K562 (cell line): Measurements from ENCODE around the gene FMN1. TPM values are rescaled to one million over a fixed set of nuclear protein-coding genes. Genes with fewer than 3 reads are reported as not detected.

Experiments used
- ATAC-seq: fragments of 200-7000 bp; cut with Tn5 transposase; 3 replicates; pipeline ENCODE4 v1.9.1; 2020; ENCODE audit warnings: moderate library complexity
- BruUV-seq: library from RNA; stranded (reverse); fragments of 400-500 nt; replicated peaks from 2 replicates; lab custom pipeline; 2021; lab: Mats Ljungman, UMichigan
- CTCF ChIA-PET: fragments of 300-600 bp; formaldehyde crosslinking; extraction: SDS; loops from one replicate; lab custom pipeline; 2021; ENCODE audit warnings: low intra/inter-chr PET ratio; lab: Yijun Ruan, JAX
- POLR2A ChIA-PET: fragments of 300-600, 350-650 bp; sonication (Branson Sonifier 250); formaldehyde crosslinking; extraction: SDS; loops from one replicate; lab custom pipeline; 2021; ENCODE audit warnings: antibody characterized with exemption, inconsistent platforms; lab: Yijun Ruan, JAX
- DNase-seq, 4 experiments: peaks; one replicate each; pipeline versions ENCODE4 v3.0.0 to v3.0.0-alpha.2; 2011 to 2018; ENCODE audit warnings: low spot score in 3 of 4, mixed read lengths in 3 of 4; ENCODE audit errors: extremely low read depth in 1 of 4
- FAIRE-seq: peaks from 2 replicates; lab custom pipeline; 2011; peaks lifted over from hg19 to GRCh38; lab: Jason Lieb, UNC
- H2AFZ ChIP-seq: 2 replicates; pipeline ENCODE4 v1.6.0; 2011; ENCODE audit warnings: low read depth, low read length, control low read depth, inconsistent platforms
- H3K27ac ChIP-seq: fragments of 200-600 bp; 3 replicates; pipeline ENCODE4 v1.8.0; 2011; ENCODE audit warnings: low read depth, mild to moderate bottlenecking, control low read depth, inconsistent platforms, low read length, moderate library complexity, mixed read lengths; ENCODE audit errors: extremely low read depth
- H3K27me3 ChIP-seq, 2 experiments: fragments of 300-600 bp in 1 of 2; 2 replicates in 1 of 2; 3 replicates in 1 of 2; pipeline versions ENCODE4 v1.6.0 to v1.8.0; 2011; ENCODE audit warnings: inconsistent platforms in 2 of 2, low read length in 2 of 2, mild to moderate bottlenecking in 1 of 2, mixed read lengths in 1 of 2, moderate library complexity in 1 of 2; ENCODE audit not compliant: control insufficient read depth in 2 of 2, insufficient read depth in 2 of 2
- H3K36me3 ChIP-seq: fragments of 300-600 bp; 3 replicates; pipeline ENCODE4 v1.8.0; 2011; ENCODE audit warnings: mild to moderate bottlenecking, low read length, inconsistent platforms; ENCODE audit not compliant: control insufficient read depth, insufficient read depth
- H3K4me1 ChIP-seq, 2 experiments: fragments of 200-600 bp in 1 of 2; replicated peaks in 1 of 2; 2 replicates in 1 of 2; 3 replicates in 1 of 2; pipeline versions ENCODE4 v1.5.1 to v1.8.0; 2011; ENCODE audit warnings: inconsistent platforms in 2 of 2, low read length in 2 of 2, mild to moderate bottlenecking in 1 of 2, mixed read lengths in 1 of 2, moderate library complexity in 1 of 2; ENCODE audit not compliant: control insufficient read depth in 2 of 2, insufficient read depth in 2 of 2
- H3K4me2 ChIP-seq: 2 replicates; pipeline ENCODE4 v1.6.1; 2011; ENCODE audit warnings: low read length, control low read depth, inconsistent platforms, mixed read lengths; ENCODE audit not compliant: insufficient read depth
- H3K4me3 ChIP-seq: fragments of 200-600 bp; sonication (generic), shearing (Covaris generic); 2 replicates; pipeline ENCODE4 v1.5.1; 2016; ENCODE audit warnings: control low read depth, inconsistent platforms
- H3K79me2 ChIP-seq: fragments of 200-600 bp; 3 replicates; pipeline ENCODE4 v1.8.0; 2011; ENCODE audit warnings: low read length, inconsistent platforms; ENCODE audit not compliant: control insufficient read depth, insufficient read depth
- H3K9ac ChIP-seq, 2 experiments: 2 replicates each; pipeline versions ENCODE4 v1.6.0 to v1.6.1; 2011; ENCODE audit warnings: low read depth in 2 of 2, low read length in 2 of 2, control low read depth in 1 of 2, inconsistent platforms in 1 of 2, mild to moderate bottlenecking in 1 of 2, mixed read lengths in 1 of 2; ENCODE audit not compliant: insufficient read depth in 1 of 2
- H3K9me1 ChIP-seq: one replicate; pipeline ENCODE4 v1.6.0; 2011; ENCODE audit warnings: inconsistent platforms, mild to moderate bottlenecking, low read length, moderate library complexity; ENCODE audit not compliant: control insufficient read depth, insufficient read depth
- H3K9me3 ChIP-seq: replicated peaks from 2 replicates; pipeline ENCODE4 v1.5.1; 2011; ENCODE audit warnings: low read depth, low read length, inconsistent platforms; ENCODE audit not compliant: control insufficient read depth, insufficient read depth
- H4K20me1 ChIP-seq: replicated peaks from 2 replicates; pipeline ENCODE4 v1.6.1; 2011; ENCODE audit warnings: low read length, inconsistent platforms, mixed read lengths; ENCODE audit not compliant: control insufficient read depth, insufficient read depth
- ARNT ChIP-seq, 2 experiments: fragments of 450-650 bp; IDR thresholded peaks; 2 replicates each; pipeline ENCODE4 v1.6.1; 2016; ENCODE audit warnings: mild to moderate bottlenecking in 1 of 2
- CTBP1 ChIP-seq: fragments of 450-650 bp; IDR thresholded peaks from 2 replicates; pipeline ENCODE4 v1.6.1; 2016; ENCODE audit warnings: borderline replicate concordance
- HMBOX1 ChIP-seq: sonication (generic); IDR thresholded peaks from 2 replicates; pipeline ENCODE4 v1.6.1; 2016
- MEF2A ChIP-seq: IDR thresholded peaks from 2 replicates; pipeline ENCODE4 v1.6.1; 2011; ENCODE audit warnings: low read depth, mild to moderate bottlenecking, low read length, moderate library complexity; ENCODE audit not compliant: control insufficient read depth
- MNT ChIP-seq, 2 experiments: fragments of 450-650 bp; conservative IDR thresholded peaks; 2 replicates each; pipeline ENCODE4 v1.6.1; 2017; ENCODE audit warnings: mild to moderate bottlenecking in 2 of 2, moderate library complexity in 2 of 2
- NELFE ChIP-seq: IDR thresholded peaks from 2 replicates; pipeline ENCODE4 v1.6.1; 2011; ENCODE audit warnings: mild to moderate bottlenecking; ENCODE audit not compliant: insufficient read depth, insufficient read length
- NFRKB ChIP-seq: fragments of 450-650 bp; IDR thresholded peaks from 2 replicates; pipeline ENCODE4 v1.6.1; 2016; ENCODE audit warnings: low read depth
- PCBP2 ChIP-seq: fragments of 200-400 bp; formaldehyde crosslinking; IDR thresholded peaks from 2 replicates; pipeline ENCODE4 v1.6.1; 2018; ENCODE audit warnings: low read length, low read depth, mild to moderate bottlenecking, moderate library complexity; ENCODE audit not compliant: poor library complexity, severe bottlenecking
- POLR2AphosphoS5 ChIP-seq: IDR thresholded peaks from 2 replicates; pipeline ENCODE4 v1.6.1; 2011; ENCODE audit warnings: mild to moderate bottlenecking, low read depth, low read length, moderate library complexity; ENCODE audit not compliant: control insufficient read depth, insufficient read depth
- TBL1XR1 ChIP-seq, 2 experiments: IDR thresholded peaks; 2 replicates each; pipeline ENCODE4 v1.6.1; 2012; ENCODE audit warnings: improper control_type of control experiment in 2 of 2, low read length in 2 of 2, mild to moderate bottlenecking in 1 of 2
- ZHX1 ChIP-seq: fragments of 150-350 bp; conservative IDR thresholded peaks from 2 replicates; pipeline ENCODE4 v1.6.1; 2014; ENCODE audit warnings: low read length
- WGBS: fragments of 100-300 bp; shearing (Covaris generic); methylation state at CpG from one replicate; pipeline ENCODE4 v1.1.6; 2016; ENCODE audit warnings: low coverage, mixed read lengths; ENCODE audit not compliant: insufficient coverage; ENCODE audit errors: missing lambda C conversion rate; 5-methylcytosine and 5-hydroxymethylcytosine counted together
- in situ Hi-C: fragments of 300-500 bp; cut with MboI; formaldehyde crosslinking; loops from 4 replicates; pipeline ENCODE4 v1.15.0; 2018; ENCODE audit warnings: inconsistent platforms, mixed read lengths
- intact Hi-C: fragments of 100-400 bp; cut with micrococcal nuclease; formaldehyde crosslinking; loops from 2 replicates; pipeline ENCODE4 v1.14.2; 2022
- polyA plus RNA-seq, 8 experiments: library from polyadenylated mRNA; depleted of rRNA in 4 of 8; stranded (reverse) in 5 of 8; unstranded in 3 of 8; fragments of >200 nt; fragmentation: Nextera tagmentation in 2 of 8; fragmentation: Illumina TruSeq in 1 of 8; extraction: Ambion mirVana in 2 of 8; extraction: Trizol in 1 of 8; gene quantifications; 2 replicates each; pipeline versions ENCODE4 v1.2.1 to v1.2.3, GENCODE V29; 2011 to 2014; ENCODE audit warnings: inconsistent platforms in 1 of 8, missing spikeins in 1 of 8
- total RNA-seq, 7 experiments: library from RNA; depleted of rRNA in 6 of 7; stranded (reverse); fragments of >200 nt in 6 of 7; fragmentation: Illumina TruSeq in 2 of 7; extraction: Trizol in 2 of 7; gene quantifications; 2 replicates each; pipeline versions ENCODE4 v1.2.1 to v1.2.3, GENCODE V29; 2011 to 2021; ENCODE audit warnings: low replicate concordance in 1 of 7
- TF ChIP-seq, protein P1 (sequence below): fragments of 250-450 bp; sonication (Bioruptor Pico); IDR thresholded peaks from 2 replicates; pipeline ENCODE4 v1.5.0; 2021; ENCODE audit warnings: mild to moderate bottlenecking, moderate library complexity

Gene FMN1
- total and polyA plus RNA-seq, 9 of the 15 experiments (the other 6 are each of a cell fraction or from before 2014, with no cell fraction given), result 0.03 to 0.07 (median 0.04) TPM; not detected in 6

- TF ChIP-seq TBL1XR1 (IDR thresholded peaks at IDR 0.05; ENCODE audit: low read length in 2 of 2) (no peak), MNT (conservative IDR thresholded peaks at IDR 0.05) (no peak)
- TF ChIP-seq, all 486 proteins: peak for 0
Observed at GRCh38 chr15:32852017-32852416, 342.5 kb downstream of the FMN1 start (continued).

DNA sequence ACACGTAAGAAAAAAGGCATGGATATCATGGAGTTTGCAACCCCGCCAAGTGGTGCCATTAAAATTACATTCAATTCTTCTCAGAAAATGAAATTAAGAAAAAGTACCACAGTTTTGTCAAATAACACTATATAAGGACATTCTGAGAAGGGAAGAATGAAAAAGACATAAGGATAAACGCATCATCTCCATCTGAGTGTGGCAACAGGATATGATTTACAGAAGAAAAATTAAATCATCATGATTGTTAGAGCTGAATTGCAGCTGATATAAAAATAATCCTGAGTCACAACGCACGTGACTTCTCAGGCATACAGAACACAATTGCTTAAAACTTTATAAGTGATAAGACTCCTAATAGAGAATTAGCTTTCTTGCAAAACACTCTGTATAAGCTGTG lies 342.9 kb downstream of the FMN1 start:
- no peak for FAIRE-seq
- DNase-seq, result no peak
- no peaks in the 10 kb centered on the region for H4K20me1 ChIP-seq
- H3K9me1 ChIP-seq, result no peaks in the 10 kb centered on the region
- H3K9ac ChIP-seq, result no peak overlapping the region
- in situ Hi-C loops, result no loop called here
- no TSS peak for BruUV-seq
- ATAC-seq, result no peak
- H3K4me1 ChIP-seq, result no peaks in the 10 kb centered on the region
- H3K4me2 ChIP-seq, result no peak overlapping the region
- H3K9me3 ChIP-seq, result no peaks in the 10 kb centered on the region
- H2AFZ ChIP-seq, result no peak overlapping the region
- H3K27me3 ChIP-seq, result peaks cover 0 to 5% of the 10 kb centered on the region in 2 experiments; a peak in 2 of 5 replicates
- 0% methylated on average over 5 of the region's 5 CpGs for WGBS
- no peak overlapping the region for H3K4me3 ChIP-seq
- no peaks in the 10 kb centered on the region for H3K36me3 ChIP-seq
- ChIA-PET POLR2A (no interaction called here), CTCF (no interaction called here)
- no peaks in the 10 kb centered on the region for H3K79me2 ChIP-seq
- no peak overlapping the region for H3K27ac ChIP-seq
- intact Hi-C loops, result no loop called here
- TF ChIP-seq ARNT (IDR thresholded peaks at IDR 0.05) (no peak), NELFE (no peak), NFRKB (no peak), PCBP2 (no peak), HMBOX1 (no peak), CTBP1 (no peak), POLR2AphosphoS5 (no peak), ZHX1 (no peak), MEF2A (no peak)
- TF ChIP-seq, protein P1, sequence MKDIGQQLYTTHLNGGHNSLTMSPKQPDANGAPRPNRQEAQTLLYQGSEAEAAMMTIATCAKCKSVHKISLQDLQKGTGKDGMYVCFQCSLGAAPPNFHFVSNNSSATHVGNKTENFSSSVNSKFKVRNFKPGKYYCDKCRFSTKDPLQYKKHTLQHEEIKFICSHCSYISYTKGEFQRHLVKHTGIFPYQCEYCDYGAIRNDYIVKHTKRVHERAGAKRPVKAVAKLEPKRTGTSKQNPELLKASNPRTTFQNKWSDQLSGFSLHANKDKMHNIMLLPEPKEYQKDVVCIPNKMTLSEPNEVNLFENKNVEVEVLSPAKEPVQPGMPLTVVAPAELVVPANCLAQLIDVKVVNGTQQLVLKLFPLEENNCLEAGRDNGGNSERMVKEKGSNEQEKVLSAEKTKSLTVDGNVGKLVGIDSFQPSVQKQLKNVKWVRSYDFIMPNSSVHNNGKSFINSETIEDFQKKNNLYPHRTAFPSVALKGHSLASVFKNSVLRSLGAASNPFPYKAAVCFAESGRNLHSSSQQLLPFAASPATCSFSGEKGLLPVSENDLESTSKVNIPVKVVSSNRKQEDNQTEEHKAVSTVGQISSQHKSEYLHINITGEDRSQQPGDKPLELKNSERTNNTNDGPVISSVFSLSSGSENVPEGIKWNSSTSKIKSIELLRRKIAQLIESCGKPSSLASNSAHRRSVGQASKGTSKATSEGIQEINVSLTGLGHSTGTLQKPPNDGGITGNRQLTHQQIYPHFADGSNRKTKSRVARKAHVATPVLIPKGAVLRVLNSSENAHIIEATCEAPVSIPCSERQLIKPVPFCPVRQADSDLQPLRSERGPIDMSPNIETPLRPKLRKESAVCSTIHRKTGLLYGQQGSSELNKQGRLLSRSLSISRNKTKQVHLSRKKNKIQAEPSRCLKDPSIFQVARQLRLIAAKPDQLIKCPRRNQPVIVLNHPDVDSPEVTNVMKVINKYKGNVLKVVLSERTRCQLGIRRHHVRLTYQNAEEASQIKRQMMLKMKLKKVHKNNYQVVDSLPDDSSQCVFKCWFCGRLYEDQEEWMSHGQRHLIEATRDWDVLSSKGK (CRISPR knock-in tag), result no peak
